Upper lobe of left lung (tissue), 6 donors: ENCODE measurements around the gene PPP4C. TPM values are rescaled to one million over a fixed set of nuclear protein-coding genes. Genes with fewer than 3 reads are reported as not detected.
A peak's percentile ranks its signal among the peaks of the same experiment; 100 is the strongest.

Experiments
- ATAC-seq, 2 donors: fragments of 200-7000 bp; cut with Tn5 transposase; one replicate each; pipeline ENCODE4 v1.9.1; 2022; ENCODE audit warnings: mild to moderate bottlenecking in 2 of 2, moderate library complexity in 2 of 2; ENCODE audit not compliant: low FRiP score in 2 of 2
- DNase-seq, 2 donors: peaks; one replicate each; pipeline ENCODE4 v3.0.0-alpha.2; 2019 to 2020
- H3K27ac ChIP-seq, 4 donors: fragments of 200-600 bp; sonication (generic); one replicate each; pipeline ENCODE4 v1.5.1; 2016 to 2019
- H3K27me3 ChIP-seq, 4 donors: fragments of 200-600 bp; sonication (generic); one replicate each; pipeline ENCODE4 v1.5.1; 2017 to 2019
- H3K36me3 ChIP-seq, 4 donors: fragments of 200-600 bp; sonication (generic); one replicate each; pipeline ENCODE4 v1.5.1; 2016 to 2019
- H3K4me1 ChIP-seq, 4 donors: fragments of 200-600 bp; sonication (generic); one replicate each; pipeline ENCODE4 v1.5.1; 2018 to 2019
- H3K4me3 ChIP-seq, 4 donors: fragments of 200-600 bp; sonication (generic); one replicate each; pipeline ENCODE4 v1.5.1; 2017 to 2019; ENCODE audit warnings: mild to moderate bottlenecking in 2 of 4, moderate library complexity in 1 of 4
- H3K9me3 ChIP-seq, 4 donors: fragments of 200-600 bp; sonication (generic); one replicate each; pipeline ENCODE4 v1.5.1; 2018 to 2019
- CTCF ChIP-seq, 6 experiments: fragments of 450-650 bp in 4 of 6; fragments of 200-600 bp in 2 of 6; sonication (generic) in 2 of 6; IDR thresholded peaks; one replicate each; pipeline ENCODE4 v1.5.1; 2016 to 2019; ENCODE audit warnings: antibody characterized with exemption in 6 of 6
- EP300 ChIP-seq, 4 donors: sonication (generic); formaldehyde crosslinking; IDR thresholded peaks; one replicate each; pipeline ENCODE4 v1.5.1; 2017; ENCODE audit warnings: antibody characterized with exemption in 4 of 4, control low read depth in 2 of 4
- POLR2A ChIP-seq, 4 donors: fragments of 450-650 bp; IDR thresholded peaks; one replicate each; pipeline ENCODE4 v1.5.1; 2016 to 2017; ENCODE audit warnings: antibody characterized with exemption in 4 of 4, mild to moderate bottlenecking in 2 of 4
- POLR2AphosphoS5 ChIP-seq, 2 donors: sonication (generic); formaldehyde crosslinking; IDR thresholded peaks; one replicate each; pipeline ENCODE4 v1.5.1; 2017; ENCODE audit warnings: antibody characterized with exemption in 2 of 2
- WGBS, 2 donors: methylation state at CpG; one replicate each; pipeline ENCODE4 v1.1.5; 2017 to 2018; 5-methylcytosine and 5-hydroxymethylcytosine counted together
- total RNA-seq, 6 donors: library from RNA; depleted of rRNA in 4 of 6; stranded (reverse); fragments of >200 nt in 4 of 6; gene quantifications; one replicate each; pipeline versions ENCODE4 v1.1.0 to v1.2.1, GENCODE V29; 2016 to 2021
- donor health status: DM: no; HTN: no; CAD: no; lungs with moderate emphysema.
- donor health status: DM: no; HTN: yes; CAD: no; lungs with severe emphysema.

PPP4C gene
- total RNA-seq, 6 donors from 2014 or later: 44.4 to 99.4 (median 80.0) TPM

DNA sequence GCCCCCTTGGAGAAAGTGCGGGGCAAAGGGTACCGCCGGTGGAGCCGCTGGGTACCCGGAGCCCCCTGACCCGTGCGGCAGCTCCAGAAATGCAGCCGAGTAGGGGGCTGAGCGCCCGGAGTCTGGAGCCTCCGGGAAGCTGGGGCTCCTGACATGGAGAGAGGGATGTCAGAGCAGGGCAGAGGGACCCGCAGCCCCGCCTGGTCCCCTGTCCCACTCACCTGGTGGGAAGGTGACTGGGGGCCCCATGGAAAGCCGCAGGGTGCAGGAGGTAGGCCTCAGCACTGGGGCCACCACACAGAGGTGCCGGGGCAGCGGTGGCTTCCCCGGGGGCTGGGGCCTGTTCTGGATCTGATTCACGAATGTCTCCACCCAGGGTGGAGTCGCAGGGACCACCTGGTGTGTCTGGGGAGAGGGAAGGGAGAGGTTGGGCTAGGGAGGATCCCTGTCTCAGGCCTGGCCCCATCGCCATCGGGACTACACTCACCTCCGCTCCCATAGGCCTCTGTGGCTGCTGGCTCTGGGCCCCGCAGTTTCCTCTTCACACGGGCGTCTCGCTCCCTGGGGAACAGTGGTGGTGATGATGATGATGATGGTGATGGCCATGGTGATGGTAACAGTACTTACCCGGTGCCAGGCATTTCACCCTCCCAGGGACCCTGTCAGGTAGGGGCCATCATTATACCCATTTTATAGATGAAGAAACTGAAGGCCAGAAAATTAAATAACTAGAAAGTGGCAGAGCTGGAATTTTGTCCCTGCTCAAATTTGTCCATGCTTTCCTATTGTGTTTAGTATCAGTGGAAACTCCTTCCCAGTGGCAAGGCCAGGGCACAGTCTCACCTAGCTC, 10.7 kb downstream of the PPP4C start:
- ATAC-seq: no peak
- DNase-seq: peak; percentile 18 to 69
- peaks cover 7 to 13% (median 11%) of the 10 kb centered on the region in 4 donors for H3K4me1 ChIP-seq
- 85 to 90% methylated on average over 18 to 24 of the region's 27 CpGs for WGBS, 2 donors
- TF ChIP-seq CTCF (IDR thresholded peaks at IDR 0.05) (no peak), POLR2AphosphoS5 (IDR thresholded peaks at IDR 0.05) (no peak), EP300 (IDR thresholded peaks at IDR 0.05) (no peak), POLR2A (IDR thresholded peaks at IDR 0.05) (no peak)
- no peaks in the 10 kb centered on the region for H3K9me3 ChIP-seq
- H3K36me3 ChIP-seq: peaks cover 7 to 42% (median 40%) of the 10 kb centered on the region in 4 donors
- H3K4me3 ChIP-seq: no peak overlapping the region
- H3K27me3 ChIP-seq: no peaks in the 10 kb centered on the region
- H3K27ac ChIP-seq: peak overlapping the region in 1 of 4 donors; percentile 56

DNA sequence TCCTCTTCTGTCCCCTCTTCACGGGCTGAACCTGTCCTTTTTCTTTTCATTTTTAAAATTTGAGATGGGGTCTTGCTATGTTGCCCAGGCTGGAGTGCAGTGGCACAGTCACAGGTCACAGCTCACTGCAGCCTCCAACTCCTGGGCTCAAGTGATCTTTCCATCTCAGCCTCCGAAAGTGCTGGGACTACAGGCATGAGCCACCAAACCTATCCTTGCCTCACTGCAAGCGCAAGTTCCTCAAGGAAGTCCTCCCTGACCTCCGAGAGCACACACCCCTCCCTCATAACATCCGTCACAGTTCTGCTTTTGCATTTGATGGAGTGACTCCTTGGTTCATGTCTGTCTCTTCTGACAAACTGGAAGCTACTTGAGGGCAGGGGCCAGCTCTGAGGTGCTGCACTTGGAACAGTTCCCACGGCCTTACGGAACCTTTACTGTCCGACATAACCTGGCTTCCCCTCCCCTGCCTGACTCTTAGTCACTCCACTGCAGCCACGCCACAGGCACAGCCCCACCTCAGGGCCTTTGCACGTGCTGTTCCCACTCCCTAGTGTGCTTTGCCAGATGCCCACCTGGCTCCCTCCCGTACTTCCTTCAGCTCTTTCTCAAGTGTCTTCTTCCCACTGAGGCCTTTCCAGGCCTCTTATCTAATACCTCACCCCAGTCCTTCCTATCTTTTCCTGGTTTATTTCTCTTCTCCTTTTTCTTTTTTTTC, 11.5 kb downstream of the PPP4C start:
- Histone ChIP-seq H3K4me3 (no peak overlapping the region), H3K9me3 (no peaks in the 10 kb centered on the region), H3K27me3 (no peaks in the 10 kb centered on the region), H3K4me1 (peaks cover 10 to 22% (median 15%) of the 10 kb centered on the region in 4 donors), H3K36me3 (peaks cover 6 to 34% (median 32%) of the 10 kb centered on the region in 4 donors), H3K27ac (peak overlapping the region in 2 of 4 donors; percentile 56 to 58)
- ATAC-seq (no peak), DNase-seq (peak in 1 of 2 donors; percentile 63)
- TF ChIP-seq POLR2AphosphoS5 (IDR thresholded peaks at IDR 0.05): peak in 1 of 2 donors; percentile 40
- TF ChIP-seq EP300 (IDR thresholded peaks at IDR 0.05): no peak
- no peak for TF ChIP-seq CTCF (IDR thresholded peaks at IDR 0.05)
- TF ChIP-seq POLR2A (IDR thresholded peaks at IDR 0.05): no peak
- WGBS, 2 donors: 87 to 90% methylated on average over 11 of the region's 11 CpGs

- no peak overlapping the region for H3K4me3 ChIP-seq
- H3K4me1 ChIP-seq: peaks cover 20 to 32% (median 25%) of the 10 kb centered on the region in 4 donors
- H3K36me3 ChIP-seq: peaks cover 0 to 25% (median 22%) of the 10 kb centered on the region in 4 donors
- no peak for TF ChIP-seq POLR2A (IDR thresholded peaks at IDR 0.05)
- TF ChIP-seq POLR2AphosphoS5 (IDR thresholded peaks at IDR 0.05): no peak
- no peak for TF ChIP-seq EP300 (IDR thresholded peaks at IDR 0.05)
- 73 to 83% methylated on average over 10 of the region's 10 CpGs for WGBS, 2 donors
- ATAC-seq: no peak
- DNase-seq: no peak
- no peak overlapping the region for H3K27ac ChIP-seq
- H3K9me3 ChIP-seq: no peaks in the 10 kb centered on the region
- no peaks in the 10 kb centered on the region for H3K27me3 ChIP-seq
Measured at GRCh38 chr16:30088237-30088831, 12.5 kb downstream of the PPP4C start.

DNA sequence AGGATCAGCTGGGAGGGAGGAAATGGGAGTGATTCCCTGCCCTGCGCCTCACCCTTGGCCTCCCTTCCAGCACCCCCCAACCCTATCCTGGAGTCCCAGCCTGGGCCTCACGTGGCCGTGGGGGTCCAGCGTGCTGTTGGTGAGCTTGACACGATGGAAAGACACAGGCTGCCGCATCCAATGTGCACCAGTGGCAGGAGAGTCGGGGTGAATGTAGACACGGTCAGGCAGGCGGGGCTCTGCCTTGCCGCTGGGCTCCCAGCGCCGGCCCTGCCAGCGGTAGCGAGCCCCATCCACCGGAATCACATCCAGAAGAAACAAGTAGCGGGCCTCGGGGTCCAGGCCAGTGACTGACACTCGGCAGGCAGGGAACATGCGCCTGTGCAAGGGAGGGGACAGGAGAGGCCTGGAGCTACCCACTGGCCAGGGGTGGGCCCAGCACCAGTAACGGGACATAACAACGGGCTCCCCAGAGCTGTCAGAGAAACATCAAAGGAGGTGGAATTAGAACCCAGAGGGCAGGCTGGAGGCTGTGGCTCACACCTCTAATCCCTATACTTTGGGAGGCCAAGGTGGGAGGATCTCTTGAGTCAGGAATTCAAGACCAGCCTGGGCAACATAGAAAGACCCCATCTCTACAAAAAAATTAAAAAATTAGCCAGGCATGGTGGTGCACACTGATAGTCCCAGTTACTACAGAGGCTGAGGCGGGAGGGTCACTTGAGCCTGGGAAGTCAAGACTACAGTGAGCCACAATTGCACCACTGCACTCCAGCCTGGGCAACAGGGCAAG, 13.2 kb downstream of the PPP4C start:
- Histone ChIP-seq H3K4me3 (no peak overlapping the region), H3K27me3 (no peaks in the 10 kb centered on the region), H3K27ac (no peak overlapping the region), H3K9me3 (no peaks in the 10 kb centered on the region), H3K36me3 (peaks cover 0 to 25% (median 17%) of the 10 kb centered on the region in 4 donors), H3K4me1 (peaks cover 25 to 39% (median 28%) of the 10 kb centered on the region in 4 donors)
- DNase-seq (peak; percentile 20 to 46), ATAC-seq (no peak)
- TF ChIP-seq POLR2AphosphoS5 (IDR thresholded peaks at IDR 0.05): no peak
- 89% methylated on average over 15 to 19 of the region's 22 CpGs for WGBS, 2 donors

GRCh38 chr16:30090610-30091331, 15.0 kb downstream of the PPP4C start:
- H3K36me3 ChIP-seq: peaks cover 2 to 16% (median 9%) of the 10 kb centered on the region in 4 donors
- H3K9me3 ChIP-seq: no peaks in the 10 kb centered on the region
- H3K4me1 ChIP-seq: peaks cover 38 to 54% (median 41%) of the 10 kb centered on the region in 4 donors
- 78 to 85% methylated on average over 3 to 25 of the region's 26 CpGs for WGBS, 2 donors
- no peaks in the 10 kb centered on the region for H3K27me3 ChIP-seq
- H3K4me3 ChIP-seq: peak overlapping the region in 3 of 4 donors; percentile 49 to 58 (median 58)
- peak overlapping the region; percentile 81 to 99 (median 96) for H3K27ac ChIP-seq
- TF ChIP-seq EP300 (IDR thresholded peaks at IDR 0.05) (no peak), CTCF (IDR thresholded peaks at IDR 0.05) (no peak), POLR2AphosphoS5 (IDR thresholded peaks at IDR 0.05) (no peak), POLR2A (IDR thresholded peaks at IDR 0.05) (no peak)
- DNase-seq (peak; percentile 24 to 80), ATAC-seq (no peak)
